K562 (cell line): ENCODE results near the gene CNKSR1. TPM values are rescaled to one million over a fixed set of nuclear protein-coding genes. Genes with fewer than 3 reads are reported as not detected.

Experiments
- ATAC-seq: fragments of 200-7000 bp; cut with Tn5 transposase; 3 replicates; pipeline ENCODE4 v1.9.1; 2020; ENCODE audit warnings: moderate library complexity
- BruUV-seq: library from RNA; stranded (reverse); fragments of 400-500 nt; replicated peaks from 2 replicates; lab custom pipeline; 2021; lab: Mats Ljungman, UMichigan
- CTCF ChIA-PET: fragments of 300-600 bp; formaldehyde crosslinking; extraction: SDS; loops from one replicate; lab custom pipeline; 2021; ENCODE audit warnings: low intra/inter-chr PET ratio; lab: Yijun Ruan, JAX
- POLR2A ChIA-PET: fragments of 300-600, 350-650 bp; sonication (Branson Sonifier 250); formaldehyde crosslinking; extraction: SDS; loops from one replicate; lab custom pipeline; 2021; ENCODE audit warnings: antibody characterized with exemption, inconsistent platforms; lab: Yijun Ruan, JAX
- DNase-seq, 4 experiments: peaks; one replicate each; pipeline versions ENCODE4 v3.0.0 to v3.0.0-alpha.2; 2011 to 2018; ENCODE audit warnings: low spot score in 3 of 4, mixed read lengths in 3 of 4; ENCODE audit errors: extremely low read depth in 1 of 4
- FAIRE-seq: peaks from 2 replicates; lab custom pipeline; 2011; peaks lifted over from hg19 to GRCh38; lab: Jason Lieb, UNC
- H2AFZ ChIP-seq: 2 replicates; pipeline ENCODE4 v1.6.0; 2011; ENCODE audit warnings: low read depth, low read length, control low read depth, inconsistent platforms
- H3K27ac ChIP-seq: fragments of 200-600 bp; 3 replicates; pipeline ENCODE4 v1.8.0; 2011; ENCODE audit warnings: low read depth, mild to moderate bottlenecking, control low read depth, inconsistent platforms, low read length, moderate library complexity, mixed read lengths; ENCODE audit errors: extremely low read depth
- H3K27me3 ChIP-seq, 2 experiments: fragments of 300-600 bp in 1 of 2; 2 replicates in 1 of 2; 3 replicates in 1 of 2; pipeline versions ENCODE4 v1.6.0 to v1.8.0; 2011; ENCODE audit warnings: inconsistent platforms in 2 of 2, low read length in 2 of 2, mild to moderate bottlenecking in 1 of 2, mixed read lengths in 1 of 2, moderate library complexity in 1 of 2; ENCODE audit not compliant: control insufficient read depth in 2 of 2, insufficient read depth in 2 of 2
- H3K36me3 ChIP-seq: fragments of 300-600 bp; 3 replicates; pipeline ENCODE4 v1.8.0; 2011; ENCODE audit warnings: mild to moderate bottlenecking, low read length, inconsistent platforms; ENCODE audit not compliant: control insufficient read depth, insufficient read depth
- H3K4me1 ChIP-seq, 2 experiments: fragments of 200-600 bp in 1 of 2; replicated peaks in 1 of 2; 2 replicates in 1 of 2; 3 replicates in 1 of 2; pipeline versions ENCODE4 v1.5.1 to v1.8.0; 2011; ENCODE audit warnings: inconsistent platforms in 2 of 2, low read length in 2 of 2, mild to moderate bottlenecking in 1 of 2, mixed read lengths in 1 of 2, moderate library complexity in 1 of 2; ENCODE audit not compliant: control insufficient read depth in 2 of 2, insufficient read depth in 2 of 2
- H3K4me2 ChIP-seq: 2 replicates; pipeline ENCODE4 v1.6.1; 2011; ENCODE audit warnings: low read length, control low read depth, inconsistent platforms, mixed read lengths; ENCODE audit not compliant: insufficient read depth
- H3K4me3 ChIP-seq: fragments of 200-600 bp; sonication (generic), shearing (Covaris generic); 2 replicates; pipeline ENCODE4 v1.5.1; 2016; ENCODE audit warnings: control low read depth, inconsistent platforms
- H3K79me2 ChIP-seq: fragments of 200-600 bp; 3 replicates; pipeline ENCODE4 v1.8.0; 2011; ENCODE audit warnings: low read length, inconsistent platforms; ENCODE audit not compliant: control insufficient read depth, insufficient read depth
- H3K9ac ChIP-seq, 2 experiments: 2 replicates each; pipeline versions ENCODE4 v1.6.0 to v1.6.1; 2011; ENCODE audit warnings: low read depth in 2 of 2, low read length in 2 of 2, control low read depth in 1 of 2, inconsistent platforms in 1 of 2, mild to moderate bottlenecking in 1 of 2, mixed read lengths in 1 of 2; ENCODE audit not compliant: insufficient read depth in 1 of 2
- H3K9me1 ChIP-seq: one replicate; pipeline ENCODE4 v1.6.0; 2011; ENCODE audit warnings: inconsistent platforms, mild to moderate bottlenecking, low read length, moderate library complexity; ENCODE audit not compliant: control insufficient read depth, insufficient read depth
- H3K9me3 ChIP-seq: replicated peaks from 2 replicates; pipeline ENCODE4 v1.5.1; 2011; ENCODE audit warnings: low read depth, low read length, inconsistent platforms; ENCODE audit not compliant: control insufficient read depth, insufficient read depth
- H4K20me1 ChIP-seq: replicated peaks from 2 replicates; pipeline ENCODE4 v1.6.1; 2011; ENCODE audit warnings: low read length, inconsistent platforms, mixed read lengths; ENCODE audit not compliant: control insufficient read depth, insufficient read depth
- BACH1 ChIP-seq: fragments of 200-800 bp; sonication (Bioruptor generic); IDR thresholded peaks from 2 replicates; pipeline ENCODE4 v1.6.1; 2016; ENCODE audit warnings: missing genetic modification characterization, missing compliant biosample characterization
- BDP1 ChIP-seq: IDR thresholded peaks from 3 replicates; pipeline ENCODE4 v1.6.1; 2011; ENCODE audit not compliant: insufficient read length, insufficient read depth
- HDGF ChIP-seq: fragments of 450-650 bp; IDR thresholded peaks from 2 replicates; pipeline ENCODE4 v1.6.1; 2016
- HMGN3 ChIP-seq: IDR thresholded peaks from 2 replicates; pipeline ENCODE4 v1.6.1; 2011; ENCODE audit warnings: borderline replicate concordance, low read depth, mild to moderate bottlenecking, mixed read lengths, low read length; ENCODE audit not compliant: insufficient read length; ENCODE audit errors: extremely low read depth
- HNRNPH1 ChIP-seq: fragments of 200-400 bp; formaldehyde crosslinking; optimal IDR thresholded peaks from 2 replicates; pipeline ENCODE3; 2017; ENCODE audit warnings: low read depth, mild to moderate bottlenecking, low read length, moderate library complexity
- MYC ChIP-seq, 2 experiments: fragments of 250-450 bp in 1 of 2; sonication (Bioruptor Pico) in 1 of 2; IDR thresholded peaks; 2 replicates each; pipeline versions ENCODE4 v1.5.1 to v1.6.1; 2012 to 2021; ENCODE audit warnings: low read depth in 2 of 2, borderline replicate concordance in 1 of 2, improper control_type of control experiment in 1 of 2, low read length in 1 of 2, mild to moderate bottlenecking in 1 of 2, moderate library complexity in 1 of 2
- NFE2 ChIP-seq: IDR thresholded peaks from 2 replicates; pipeline ENCODE4 v1.6.1; 2014; ENCODE audit warnings: antibody characterized with exemption, low read depth
- NR2C2 ChIP-seq, 2 experiments: fragments of 200-800 bp in 1 of 2; sonication (Bioruptor generic) in 1 of 2; sonication (generic) in 1 of 2; formaldehyde crosslinking in 1 of 2; IDR thresholded peaks; 2 replicates each; pipeline versions ENCODE4 v1.6.1 to v1.8.0; 2016 to 2022; ENCODE audit warnings: mild to moderate bottlenecking in 1 of 2, missing compliant biosample characterization in 1 of 2, missing genetic modification characterization in 1 of 2, missing genetic modification reagents in 1 of 2
- SRF ChIP-seq, 2 experiments: fragments of 250-450, 450-650 bp in 1 of 2; sonication (Bioruptor Pico) in 1 of 2; sonication (generic) in 1 of 2; formaldehyde crosslinking; IDR thresholded peaks; 2 replicates each; pipeline versions ENCODE4 v1.5.0 to v1.5.1; 2020 to 2022; ENCODE audit warnings: mild to moderate bottlenecking in 1 of 2, missing genetic modification reagents in 1 of 2
- TARDBP ChIP-seq: fragments of 450-650 bp; IDR thresholded peaks from 2 replicates; pipeline ENCODE4 v1.6.1; 2016
- ZBTB12 ChIP-seq: fragments of 250-450 bp; sonication (Bioruptor Pico); IDR thresholded peaks from 2 replicates; pipeline ENCODE4 v1.4.0; 2020
- ZNF639 ChIP-seq, 2 experiments: fragments of 200-800 bp in 1 of 2; sonication (Bioruptor generic) in 1 of 2; sonication (generic) in 1 of 2; formaldehyde crosslinking in 1 of 2; IDR thresholded peaks in 1 of 2; conservative IDR thresholded peaks in 1 of 2; 2 replicates each; pipeline versions ENCODE4 v1.5.0 to v1.6.1; 2016 to 2020; ENCODE audit warnings: missing compliant biosample characterization in 1 of 2, missing genetic modification characterization in 1 of 2, missing genetic modification reagents in 1 of 2
- ZNF76 ChIP-seq: fragments of 250-450 bp; sonication (Bioruptor Pico); IDR thresholded peaks from 2 replicates; pipeline ENCODE4 v1.4.0; 2020; ENCODE audit warnings: mild to moderate bottlenecking, moderate library complexity, borderline replicate concordance
- WGBS: fragments of 100-300 bp; shearing (Covaris generic); methylation state at CpG from one replicate; pipeline ENCODE4 v1.1.6; 2016; ENCODE audit warnings: low coverage, mixed read lengths; ENCODE audit not compliant: insufficient coverage; ENCODE audit errors: missing lambda C conversion rate; 5-methylcytosine and 5-hydroxymethylcytosine counted together
- in situ Hi-C: fragments of 300-500 bp; cut with MboI; formaldehyde crosslinking; loops from 4 replicates; pipeline ENCODE4 v1.15.0; 2018; ENCODE audit warnings: inconsistent platforms, mixed read lengths
- intact Hi-C: fragments of 100-400 bp; cut with micrococcal nuclease; formaldehyde crosslinking; loops from 2 replicates; pipeline ENCODE4 v1.14.2; 2022
- polyA plus RNA-seq, 8 experiments: library from polyadenylated mRNA; depleted of rRNA in 4 of 8; stranded (reverse) in 5 of 8; unstranded in 3 of 8; fragments of >200 nt; fragmentation: Nextera tagmentation in 2 of 8; fragmentation: Illumina TruSeq in 1 of 8; extraction: Ambion mirVana in 2 of 8; extraction: Trizol in 1 of 8; gene quantifications; 2 replicates each; pipeline versions ENCODE4 v1.2.1 to v1.2.3, GENCODE V29; 2011 to 2014; ENCODE audit warnings: inconsistent platforms in 1 of 8, missing spikeins in 1 of 8
- total RNA-seq, 7 experiments: library from RNA; depleted of rRNA in 6 of 7; stranded (reverse); fragments of >200 nt in 6 of 7; fragmentation: Illumina TruSeq in 2 of 7; extraction: Trizol in 2 of 7; gene quantifications; 2 replicates each; pipeline versions ENCODE4 v1.2.1 to v1.2.3, GENCODE V29; 2011 to 2021; ENCODE audit warnings: low replicate concordance in 1 of 7

The CNKSR1 gene
- total and polyA plus RNA-seq, 9 of the 15 experiments (the other 6 are each of a cell fraction or from before 2014, with no cell fraction given) = 0.03 to 2.8 (median 1.1) TPM

DNA sequence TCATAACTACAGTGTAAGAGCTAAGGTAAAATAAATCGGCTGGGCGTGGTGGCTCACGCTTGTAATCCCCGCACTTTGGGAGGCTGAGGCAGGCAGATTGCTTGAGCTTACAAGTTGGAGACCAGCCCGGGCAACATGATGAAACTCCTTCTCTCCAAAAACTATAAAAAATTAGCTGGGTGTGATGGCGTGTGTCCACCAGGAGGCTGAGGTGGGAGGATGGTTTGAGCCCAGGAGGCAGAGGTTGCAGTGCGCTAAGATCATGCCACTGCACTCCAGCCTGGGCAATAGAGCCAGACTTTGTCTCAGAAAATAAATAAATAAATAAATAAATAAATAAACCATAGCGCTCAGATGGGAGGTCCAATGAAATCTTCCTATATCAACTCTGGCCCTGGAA, 35.1 kb upstream of the CNKSR1 start (continued):
- TF ChIP-seq HNRNPH1 = no peak
- TF ChIP-seq, all 486 proteins: peak for 7

GRCh38 chr1:26145041-26145959, 32.0 kb upstream of the CNKSR1 start:
- WGBS = 22% methylated on average over 19 of the region's 19 CpGs
- CTCF ChIA-PET = interaction anchor here (0.6 to 5.1 kb wide), 8 partner anchors 10 to 250 kb away, joined by 3 to 114 read pairs (median 4); no protein-coding TSS in a partner anchor
- in situ Hi-C loops = loop anchor here (5.0 kb wide), 3 partner anchors 38 to 248 kb away; no protein-coding TSS in a partner anchor
- ATAC-seq (peak; percentile 93), DNase-seq (peak; percentile 82 to 95 (median 85)), FAIRE-seq (peak; percentile 96)
- Histone ChIP-seq H3K4me2 (peak overlapping the region; percentile 43; the same call in 1 of the 2 replicates), H3K9me1 (no peaks in the 10 kb centered on the region), H3K4me3 (no peak overlapping the region), H3K4me1 (peaks cover 16 to 19% of the 10 kb centered on the region in 2 experiments; a peak in 4 of 5 replicates), H2AFZ (peak overlapping the region; percentile 84), H3K79me2 (no peaks in the 10 kb centered on the region), H3K9me3 (no peaks in the 10 kb centered on the region), H3K27ac (no peak overlapping the region), H3K36me3 (no peaks in the 10 kb centered on the region), H4K20me1 (no peaks in the 10 kb centered on the region), H3K27me3 (no peaks in the 10 kb centered on the region), H3K9ac (peak overlapping the region; percentile 6 to 72; a peak in 1 of 4 replicates)
- intact Hi-C loops = loop anchor here (1.0 to 5.0 kb wide), 3 partner anchors 40 to 248 kb away; no protein-coding TSS in a partner anchor
- BruUV-seq = no TSS peak
- POLR2A ChIA-PET = interaction anchor here (0.6 to 9.1 kb wide), 15 partner anchors 11 to 326 kb away, joined by 3 to 237 read pairs (median 5); partner anchors contain the start of gene FAM110D
- TF ChIP-seq ZNF639 (CRISPR knock-in tag; conservative IDR thresholded peaks at IDR 0.05 in 1 of 2, IDR thresholded peaks at IDR 0.05 in 1 of 2) (no peak), ZBTB12 (no peak), BACH1 (tag) (no peak), SRF (CRISPR knock-in tag; IDR thresholded peaks at IDR 0.05) (no peak), TARDBP (no peak), NR2C2 (CRISPR knock-in tag; IDR thresholded peaks at IDR 0.05) (no peak), NR2C2 (tag; IDR thresholded peaks at IDR 0.05) (no peak), HDGF (0 out of 2 replicates have a peak, but pooled peaks have one; percentile 15), NFE2 (no peak), ZNF76 (CRISPR knock-in tag) (no peak), BDP1 (no peak), HMGN3 (no peak), MYC (IDR thresholded peaks at IDR 0.05; ENCODE audit: low read depth, low read length) (peak; percentile 60; the same call in 1 of the 2 replicates), MYC (CRISPR knock-in tag; IDR thresholded peaks at IDR 0.05; ENCODE audit: borderline replicate concordance, low read depth) (no peak)
